Heart right ventricle (tissue), 16 donors: ENCODE results near the gene EDDM3A. TPM values are rescaled to one million over a fixed set of nuclear protein-coding genes. Genes with fewer than 3 reads are reported as not detected.
"Not testable (repeated sequence)": the region's sequence is repeated elsewhere in the genome, so short reads cannot be mapped to it uniquely, and the experiment has no call there.

Experiments used
- ATAC-seq, 8 donors: fragments of 200-7000 bp; cut with Tn5 transposase; one replicate each; pipeline ENCODE4 v1.9.1; 2020; ENCODE audit warnings: mild to moderate bottlenecking in 8 of 8, moderate library complexity in 8 of 8, moderate number of reproducible peaks in 1 of 8
- DNase-seq, 2 donors: peaks; one replicate each; pipeline ENCODE4 v3.0.0-alpha.2; 2020
- H3K27ac ChIP-seq, 10 donors: fragments of 200-600 bp; sonication (generic) in 2 of 10; one replicate each; pipeline versions ENCODE4 v1.5.0 to v1.8.0; 2020 to 2022; ENCODE audit warnings: mild to moderate bottlenecking in 3 of 10
- H3K27me3 ChIP-seq, 7 donors: fragments of 200-600 bp; one replicate each; pipeline ENCODE4 v1.8.0; 2021 to 2022; ENCODE audit warnings: mild to moderate bottlenecking in 2 of 7
- H3K36me3 ChIP-seq, 9 donors: fragments of 200-600 bp; sonication (generic) in 1 of 9; one replicate each; pipeline versions ENCODE4 v1.5.0 to v1.8.0; 2020 to 2022; ENCODE audit warnings: mild to moderate bottlenecking in 2 of 9
- H3K4me1 ChIP-seq, 9 donors: fragments of 200-600 bp; sonication (generic) in 1 of 9; one replicate each; pipeline versions ENCODE4 v1.5.0 to v1.8.0; 2020 to 2022; ENCODE audit warnings: mild to moderate bottlenecking in 4 of 9
- H3K4me3 ChIP-seq, 10 donors: fragments of 200-600 bp; sonication (generic) in 2 of 10; one replicate each; pipeline versions ENCODE4 v1.5.0 to v1.8.0; 2020 to 2022; ENCODE audit warnings: mild to moderate bottlenecking in 7 of 10, moderate library complexity in 2 of 10
- H3K9me3 ChIP-seq, 11 donors: fragments of 200-600 bp in 10 of 11; sonication (generic) in 2 of 11; one replicate each; pipeline versions ENCODE4 v1.5.0 to v1.8.0; 2013 to 2022; ENCODE audit warnings: mild to moderate bottlenecking in 2 of 11, control low read depth in 1 of 11, moderate library complexity in 1 of 11
- CTCF ChIP-seq, 9 donors: fragments of 200-600 bp; sonication (generic) in 2 of 9; IDR thresholded peaks; one replicate each; pipeline versions ENCODE4 v1.5.0 to v1.8.0; 2021 to 2022; ENCODE audit warnings: antibody characterized with exemption in 9 of 9, mild to moderate bottlenecking in 5 of 9, moderate library complexity in 1 of 9
- WGBS, 2 donors: extraction: QIAGEN DNeasy Blood & Tissue Kit; methylation state at CpG; one replicate each; pipeline ENCODE4 v1.1.7; 2013; ENCODE audit warnings: inconsistent platforms in 1 of 2; 5-methylcytosine and 5-hydroxymethylcytosine counted together
- intact Hi-C, 10 donors: fragments of 100-400 bp; cut with DNase I; formaldehyde crosslinking; loops; one replicate each; pipeline versions ENCODE4 v1.11.1 to v1.14.2; 2022
- polyA plus RNA-seq, 2 donors: library from polyadenylated mRNA; stranded (reverse); fragments of 200-250 nt; gene quantifications; one replicate each; pipeline ENCODE4 v1.2.3, GENCODE V29; 2013
- total RNA-seq, 10 donors: library from RNA; stranded (reverse); fragmentation: NEBNext Ultra II Directional in 3 of 10; extraction: Animal tissue kit (Norgen Biotek cat#: 25700) in 3 of 10; gene quantifications; one replicate each; pipeline versions ENCODE4 v1.2.1 to v1.2.4, GENCODE V29; 2021 to 2023
- donor health status: Arrhythmogenic right ventricular cardiomyopathy.
- donor health status: ischemic (EF 13 %, LVEDD 7.1; RV severe dilation, severe dysfunction).
- donor health status: healthy with polysubstance abuse.
- donor health status: DM: no; HTN: yes; CAD: no.
- donor health status: DM: no; HTN: no; CAD: no.
- donor health status: ischemic (EF 25% LVEDD 6.9; RV normal size, moderate dysfunction).
- donor health status: ischemic (EF 25% LVEDD 5.7; RV mildly dilated, moderate dysfunction).
- donor health status: healthy.
- donor health status: DM: yes; HTN: yes; CAD: no.
- donor health status: Ischemic cardiomyopathy.
- donor health status: ischemic (EF 35%, LVEDD 5.7; RV mildly dilated, moderate dysfunction).
- donor health status: nonischemic (EF 11% LVEDD 7.7; RV severe dilation, severe dysfunction).
- donor health status: DM: yes; HTN: yes; CAD: no.
- donor health status: PGD.
- donor health status: ischemic (EF 29% LVEDD 5.4; RV normal size, mild dysfunction).
- donor health status: nonischemic (EF 23%, LVEDD 6.1; RV moderate dilation, normal function).

The EDDM3A gene
- total and polyA plus RNA-seq, 12 donors, result not detected

DNA sequence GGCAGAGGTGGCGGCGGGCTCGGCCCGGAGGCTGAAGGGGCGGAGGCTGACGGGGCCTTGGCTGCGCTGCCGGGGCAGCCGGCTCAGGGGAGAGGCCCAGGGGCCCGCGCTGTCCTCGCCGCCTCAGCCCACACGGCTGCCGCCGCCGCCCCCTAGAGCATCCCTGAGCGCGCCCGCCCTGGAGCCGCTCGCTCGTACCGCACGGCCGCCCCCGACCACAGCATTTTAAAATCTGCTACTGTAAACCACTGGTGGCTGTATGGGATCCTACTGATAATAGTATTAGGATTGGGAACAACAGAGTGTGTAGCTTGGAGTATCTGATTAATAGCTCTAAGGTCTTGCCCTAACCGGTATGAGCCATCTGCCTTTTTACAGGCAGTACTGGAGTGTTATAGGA is 22.2 kb upstream of the EDDM3A start:
- WGBS, 2 donors, result 30 to 32% methylated on average over 28 of the region's 28 CpGs

GRCh38 chr14:20726121-20726520 is 19.6 kb upstream of the EDDM3A start:
- intact Hi-C loops, H3K9me3 ChIP-seq, DNase-seq, ATAC-seq, H3K4me3 ChIP-seq, H3K36me3 ChIP-seq: not testable (repeated sequence)
- Histone ChIP-seq H3K27ac (peak overlapping the region in 1 of 10 donors; percentile 80), H3K4me1 (peaks cover 0 to 10% (median 0%) of the 10 kb centered on the region in 9 donors), H3K27me3 (peaks cover 0 to 26% (median 14%) of the 10 kb centered on the region in 7 donors)
- 89 to 96% methylated on average over 3 of the region's 3 CpGs for WGBS, 2 donors

More for the DNA sequence above, 22.2 kb upstream of the EDDM3A start:
- H3K36me3 ChIP-seq, result no peaks in the 10 kb centered on the region
- peak overlapping the region in 5 of 10 donors; percentile 19 to 38 (median 26) for H3K4me3 ChIP-seq
- H3K4me1 ChIP-seq, result peaks cover 0 to 10% (median 0%) of the 10 kb centered on the region in 9 donors
- peak in 1 of 2 donors; percentile 15 for DNase-seq
- TF ChIP-seq CTCF (IDR thresholded peaks at IDR 0.05), result no peak
- no peak overlapping the region for H3K27ac ChIP-seq
- peak in 3 of 8 donors; percentile 11 to 42 (median 42) for ATAC-seq
- intact Hi-C loops, result no loop called here
- H3K9me3 ChIP-seq, result no peaks in the 10 kb centered on the region
- peaks cover 0 to 26% (median 14%) of the 10 kb centered on the region in 7 donors for H3K27me3 ChIP-seq

GRCh38 chr14:20726531-20726930 is 19.2 kb upstream of the EDDM3A start:
- ATAC-seq, result no peak
- no peak for DNase-seq
- peaks cover 0 to 10% (median 0%) of the 10 kb centered on the region in 9 donors for H3K4me1 ChIP-seq
- no peak for TF ChIP-seq CTCF (IDR thresholded peaks at IDR 0.05)
- no peaks in the 10 kb centered on the region for H3K9me3 ChIP-seq
- 84 to 95% methylated on average over 1 of the region's 1 CpG for WGBS, 2 donors
- H3K36me3 ChIP-seq, result no peaks in the 10 kb centered on the region
- H3K4me3 ChIP-seq, result no peak overlapping the region
- H3K27ac ChIP-seq, result peak overlapping the region in 1 of 10 donors; percentile 80
- peaks cover 0 to 26% (median 14%) of the 10 kb centered on the region in 7 donors for H3K27me3 ChIP-seq
- intact Hi-C loops, result no loop called here

- Histone ChIP-seq H3K4me1 (peaks cover 0 to 20% (median 0%) of the 10 kb centered on the region in 9 donors), H3K36me3 (no peaks in the 10 kb centered on the region), H3K9me3 (no peaks in the 10 kb centered on the region), H3K27me3 (peaks cover 0 to 4% (median 0%) of the 10 kb centered on the region in 7 donors), H3K27ac (peak overlapping the region in 1 of 10 donors; percentile 47), H3K4me3 (no peak overlapping the region)
- intact Hi-C loops, result no loop called here
- no peak for TF ChIP-seq CTCF (IDR thresholded peaks at IDR 0.05)
- ATAC-seq, result peak in 2 of 8 donors; percentile 27 to 35
- 76 to 77% methylated on average over 6 of the region's 6 CpGs for WGBS, 2 donors
- no peak for DNase-seq
Observed at GRCh38 chr14:20730891-20731290, 14.8 kb upstream of the EDDM3A start.

DNA sequence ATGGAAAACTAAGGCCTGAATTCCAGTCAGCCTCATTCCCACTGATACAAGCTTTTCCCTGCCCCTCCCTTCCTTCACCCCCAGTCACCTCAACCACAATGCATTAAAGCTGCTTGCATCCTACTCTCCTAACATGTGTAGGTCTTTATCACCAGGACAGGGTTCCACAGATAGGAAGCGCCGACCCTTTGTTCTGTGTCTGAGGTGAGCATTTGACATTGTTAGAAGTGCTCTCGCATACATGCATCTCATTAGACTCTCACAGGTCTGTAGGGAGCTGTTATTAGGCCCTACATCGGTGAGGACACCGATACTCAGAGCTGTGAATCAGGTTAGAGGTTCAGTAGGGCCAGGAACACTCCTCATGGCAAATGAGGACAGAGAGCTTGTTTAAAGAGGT is 13.2 kb upstream of the EDDM3A start:
- H3K36me3 ChIP-seq, result no peaks in the 10 kb centered on the region
- no peaks in the 10 kb centered on the region for H3K9me3 ChIP-seq
- intact Hi-C loops, result no loop called here
- H3K4me1 ChIP-seq, result peaks cover 0 to 9% (median 0%) of the 10 kb centered on the region in 9 donors
- no peak for TF ChIP-seq CTCF (IDR thresholded peaks at IDR 0.05)
- ATAC-seq (no peak), DNase-seq (no peak)
- 84 to 87% methylated on average over 5 of the region's 5 CpGs for WGBS, 2 donors
- H3K27me3 ChIP-seq, result peaks cover 0 to 4% (median 0%) of the 10 kb centered on the region in 7 donors
- peak overlapping the region in 1 of 10 donors; percentile 63 for H3K27ac ChIP-seq
- no peak overlapping the region for H3K4me3 ChIP-seq
